Kidney (tissue), 14 donors: ENCODE measurements around the gene SAMD7. TPM values are rescaled to one million over a fixed set of nuclear protein-coding genes. Genes with fewer than 3 reads are reported as not detected.

Source experiments
- DNase-seq, 5 donors: peaks; one replicate each; pipeline ENCODE4 v3.0.0-alpha.2; 2013 to 2020
- FAIRE-seq: peaks from 2 replicates; lab custom pipeline; 2012; peaks lifted over from hg19 to GRCh38; lab: Jason Lieb, UNC
- H3K27ac ChIP-seq, 2 donors: one replicate each; pipeline ENCODE4 v1.7.0; 2013; ENCODE audit warnings: low read depth in 2 of 2, low read length in 2 of 2, inconsistent platforms in 1 of 2
- H3K27me3 ChIP-seq: one replicate; pipeline ENCODE4 v1.7.1; 2013; ENCODE audit warnings: low read length, inconsistent platforms; ENCODE audit not compliant: control insufficient read depth, insufficient read depth
- H3K36me3 ChIP-seq, 3 donors: one replicate each; pipeline versions ENCODE4 v1.7.0 to v1.7.1; 2013; ENCODE audit warnings: low read length in 3 of 3, control low read depth in 1 of 3, inconsistent platforms in 1 of 3; ENCODE audit not compliant: insufficient read depth in 3 of 3, control insufficient read depth in 2 of 3
- H3K4me1 ChIP-seq, 3 donors: one replicate each; pipeline versions ENCODE4 v1.7.0 to v1.7.1; 2013; ENCODE audit warnings: low read length in 3 of 3, inconsistent platforms in 1 of 3, low read depth in 1 of 3; ENCODE audit not compliant: control insufficient read depth in 2 of 3, insufficient read depth in 2 of 3
- H3K4me3 ChIP-seq, 3 donors: one replicate each; pipeline versions ENCODE4 v1.7.0 to v1.8.1; 2013; ENCODE audit warnings: low read length in 3 of 3, control low read depth in 1 of 3, inconsistent platforms in 1 of 3
- H3K9ac ChIP-seq, 3 donors: one replicate each; pipeline versions ENCODE4 v1.7.0 to v1.7.1; 2013; ENCODE audit warnings: low read length in 3 of 3, control low read depth in 1 of 3, inconsistent platforms in 1 of 3
- H3K9me3 ChIP-seq, 3 donors: one replicate each; pipeline versions ENCODE4 v1.7.0 to v1.7.1; 2013; ENCODE audit warnings: low read length in 3 of 3, control low read depth in 1 of 3, inconsistent platforms in 1 of 3; ENCODE audit not compliant: control insufficient read depth in 2 of 3, insufficient read depth in 1 of 3
- intact Hi-C: fragments of 100-400 bp; cut with DNase I; formaldehyde crosslinking; loops from one replicate; pipeline ENCODE4 v1.11.1; 2022
- polyA plus RNA-seq: library from polyadenylated mRNA; stranded (reverse); fragments of 350-450 nt; fragmentation: Illumina TruSeq; extraction: RNeasy Lipid Tissue Mini Kit (QIAGEN cat#74804); gene quantifications from one replicate; pipeline ENCODE4 v1.2.3, GENCODE V29; 2014; ENCODE audit warnings: low read depth, low replicate concordance; ENCODE audit not compliant: insufficient read depth
- total RNA-seq: library from RNA; stranded (reverse); fragmentation: NEBNext Ultra II Directional; extraction: Animal tissue kit (Norgen Biotek cat#: 25700); gene quantifications from one replicate; pipeline ENCODE4 v1.2.1, GENCODE V29; 2021
- TF ChIP-seq, protein P1 (sequence below): IDR thresholded peaks from 3 replicates; pipeline ENCODE4 v1.5.1; 2012; ENCODE audit warnings: mild to moderate bottlenecking, moderate library complexity, borderline replicate concordance; ENCODE audit not compliant: insufficient read depth; ENCODE audit errors: extremely low read depth
- donor health status: control.
- donor health status: control.
- donor health status: control.
- donor health status: control.
- donor health status: control.
- donor health status: DM: yes; HTN: yes; CAD: no.
- donor health status: Normal renal cell carcinoma (clear cell type).

Gene SAMD7
- total and polyA plus RNA-seq, 2 donors from 2014 or later = not detected

DNA sequence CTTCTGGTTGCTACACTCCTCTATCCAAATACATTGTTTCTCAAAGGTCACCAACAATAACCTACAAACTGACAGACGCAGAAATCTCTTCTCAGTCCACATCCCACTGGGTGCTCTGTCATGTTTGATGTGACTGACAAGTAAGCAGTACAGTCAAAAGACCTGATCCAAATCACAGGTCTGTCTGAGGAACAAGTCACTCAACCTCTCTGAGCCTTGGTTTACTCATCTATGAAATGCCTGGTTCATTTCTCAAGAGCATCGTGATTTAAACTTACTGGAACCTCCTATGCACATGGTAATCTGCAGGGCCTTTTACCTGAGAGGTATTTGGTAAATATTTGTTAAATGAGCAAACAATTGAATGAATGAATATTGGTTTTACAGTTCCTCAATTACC, 47.1 kb upstream of the SAMD7 start:
- Histone ChIP-seq H3K9ac (no peak overlapping the region), H3K4me1 (no peaks in the 10 kb centered on the region), H3K27me3 (no peaks in the 10 kb centered on the region), H3K36me3 (no peaks in the 10 kb centered on the region), H3K27ac (no peak overlapping the region), H3K4me3 (no peak overlapping the region), H3K9me3 (no peaks in the 10 kb centered on the region)
- DNase-seq (no peak), FAIRE-seq (no peak)
- TF ChIP-seq, protein P1, sequence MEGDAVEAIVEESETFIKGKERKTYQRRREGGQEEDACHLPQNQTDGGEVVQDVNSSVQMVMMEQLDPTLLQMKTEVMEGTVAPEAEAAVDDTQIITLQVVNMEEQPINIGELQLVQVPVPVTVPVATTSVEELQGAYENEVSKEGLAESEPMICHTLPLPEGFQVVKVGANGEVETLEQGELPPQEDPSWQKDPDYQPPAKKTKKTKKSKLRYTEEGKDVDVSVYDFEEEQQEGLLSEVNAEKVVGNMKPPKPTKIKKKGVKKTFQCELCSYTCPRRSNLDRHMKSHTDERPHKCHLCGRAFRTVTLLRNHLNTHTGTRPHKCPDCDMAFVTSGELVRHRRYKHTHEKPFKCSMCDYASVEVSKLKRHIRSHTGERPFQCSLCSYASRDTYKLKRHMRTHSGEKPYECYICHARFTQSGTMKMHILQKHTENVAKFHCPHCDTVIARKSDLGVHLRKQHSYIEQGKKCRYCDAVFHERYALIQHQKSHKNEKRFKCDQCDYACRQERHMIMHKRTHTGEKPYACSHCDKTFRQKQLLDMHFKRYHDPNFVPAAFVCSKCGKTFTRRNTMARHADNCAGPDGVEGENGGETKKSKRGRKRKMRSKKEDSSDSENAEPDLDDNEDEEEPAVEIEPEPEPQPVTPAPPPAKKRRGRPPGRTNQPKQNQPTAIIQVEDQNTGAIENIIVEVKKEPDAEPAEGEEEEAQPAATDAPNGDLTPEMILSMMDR = no peak
- intact Hi-C loops = no loop called here

DNA sequence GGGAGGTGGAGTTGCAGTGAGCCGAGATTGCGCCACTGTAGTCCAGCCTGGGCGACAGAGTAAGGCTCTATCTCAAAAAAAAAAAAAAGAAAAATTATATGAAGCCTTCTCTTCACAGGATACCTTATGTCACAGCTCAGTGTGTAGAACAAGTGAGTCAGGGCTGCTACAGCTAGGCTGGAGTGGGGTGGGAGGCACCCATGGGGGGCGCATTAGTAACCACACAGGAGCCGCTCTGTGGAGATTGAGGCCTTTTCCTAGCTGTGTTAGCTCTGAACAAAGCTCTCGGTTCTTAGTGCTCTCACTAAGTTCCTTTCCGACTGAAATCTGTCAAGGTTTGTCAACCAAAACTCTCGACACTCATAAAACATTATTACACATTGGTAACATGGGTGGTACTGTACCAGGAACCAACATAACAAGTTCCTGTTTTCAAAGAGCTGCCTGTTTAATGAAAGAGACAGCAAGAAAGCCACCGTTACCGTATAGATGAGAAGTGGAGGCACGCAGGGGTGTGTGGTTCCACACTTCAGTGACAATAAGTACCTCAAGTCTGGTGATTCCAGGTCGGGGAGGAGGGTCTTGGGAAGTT, 46.1 kb upstream of the SAMD7 start:
- no peaks in the 10 kb centered on the region for H3K9me3 ChIP-seq
- no peak overlapping the region for H3K9ac ChIP-seq
- no peak overlapping the region for H3K27ac ChIP-seq
- H3K36me3 ChIP-seq = no peaks in the 10 kb centered on the region
- no peak overlapping the region for H3K4me3 ChIP-seq
- H3K4me1 ChIP-seq = peaks cover 0 to under 1% (median 0%) of the 10 kb centered on the region in 3 donors
- FAIRE-seq = no peak
- TF ChIP-seq, protein P1 = no peak
- intact Hi-C loops = no loop called here
- no peak for DNase-seq
- no peaks in the 10 kb centered on the region for H3K27me3 ChIP-seq

DNA sequence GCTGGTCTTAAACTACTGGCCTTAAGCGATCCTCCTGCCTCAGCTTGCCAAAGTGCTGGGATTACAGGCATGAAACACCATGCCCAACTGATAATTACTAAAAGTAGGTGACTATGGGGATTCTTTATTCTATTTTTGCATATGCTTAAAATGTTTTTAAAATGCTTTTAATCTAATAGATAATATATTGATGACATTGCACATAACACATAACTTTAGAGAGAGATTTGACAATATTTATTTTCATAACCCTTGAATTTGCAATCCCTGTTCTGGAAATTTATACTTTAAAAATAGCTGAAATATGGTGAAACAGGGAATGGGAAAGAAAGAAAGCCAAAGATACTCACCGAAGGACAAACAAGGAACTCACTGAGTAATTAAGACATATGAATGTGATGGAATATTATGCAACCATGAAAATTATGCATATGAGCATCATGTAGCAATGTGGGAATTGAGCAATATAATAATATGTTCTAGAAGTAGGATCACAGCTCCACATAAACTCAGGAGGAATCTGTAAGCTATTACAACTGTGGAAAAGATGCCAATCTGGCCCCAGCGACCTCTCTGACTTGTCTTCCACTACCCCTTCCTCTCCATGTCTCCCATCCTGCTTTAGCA, 43.7 kb upstream of the SAMD7 start:
- no peak overlapping the region for H3K27ac ChIP-seq
- peaks cover 0 to 3% (median 0%) of the 10 kb centered on the region in 3 donors for H3K4me1 ChIP-seq
- no peaks in the 10 kb centered on the region for H3K9me3 ChIP-seq
- H3K27me3 ChIP-seq = no peaks in the 10 kb centered on the region
- no peak overlapping the region for H3K9ac ChIP-seq
- no peak for DNase-seq
- H3K4me3 ChIP-seq = no peak overlapping the region
- no peak for FAIRE-seq
- TF ChIP-seq, protein P1 = no peak
- no peaks in the 10 kb centered on the region for H3K36me3 ChIP-seq
- intact Hi-C loops = no loop called here

DNA sequence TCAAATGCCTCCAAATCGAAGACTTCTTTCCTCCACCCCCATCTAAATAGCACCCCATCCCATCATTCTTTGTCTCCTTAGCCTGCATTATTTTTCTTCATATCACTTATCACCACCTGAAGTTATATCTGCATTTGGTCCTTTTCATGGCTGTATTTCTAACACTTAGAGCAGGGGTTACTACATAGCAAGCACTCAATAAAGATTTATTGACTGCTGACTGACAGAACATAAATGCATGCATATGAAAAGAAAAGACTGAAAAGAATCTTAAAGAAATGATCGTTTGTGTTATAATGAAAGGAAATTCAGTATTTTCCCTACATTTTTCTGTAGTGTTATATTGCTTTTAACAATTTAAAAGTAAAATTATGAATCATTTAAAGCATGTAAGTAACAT, 43.0 kb upstream of the SAMD7 start:
- Histone ChIP-seq H3K9me3 (no peaks in the 10 kb centered on the region), H3K4me3 (no peak overlapping the region), H3K27ac (no peak overlapping the region), H3K27me3 (no peaks in the 10 kb centered on the region), H3K36me3 (no peaks in the 10 kb centered on the region), H3K9ac (no peak overlapping the region), H3K4me1 (peaks cover 0 to 3% (median 0%) of the 10 kb centered on the region in 3 donors)
- intact Hi-C loops = no loop called here
- DNase-seq (no peak), FAIRE-seq (no peak)
- TF ChIP-seq, protein P1 = no peak
